Astrocyte (in vitro differentiated cells and primary cell): ENCODE results near the gene RPL5. TPM values are rescaled to one million over a fixed set of nuclear protein-coding genes. Genes with fewer than 3 reads are reported as not detected.
A peak's percentile ranks its signal among the peaks of the same experiment; 100 is the strongest.

Experiments used
- DNase-seq: peaks from one replicate; pipeline ENCODE4 v3.0.0-alpha.2; 2010; ENCODE audit warnings: low read depth
- FAIRE-seq: peaks from 2 replicates; lab custom pipeline; 2011; peaks lifted over from hg19 to GRCh38; lab: Jason Lieb, UNC
- H2AFZ ChIP-seq: 2 replicates; pipeline ENCODE4 v1.6.0; 2012; ENCODE audit warnings: low read depth, low read length, inconsistent platforms
- H3K27ac ChIP-seq: 2 replicates; pipeline ENCODE4 v1.5.1; 2011; ENCODE audit warnings: low read depth, low read length, inconsistent platforms
- H3K27me3 ChIP-seq: 2 replicates; pipeline ENCODE4 v1.6.0; 2011; ENCODE audit warnings: low read length, inconsistent platforms; ENCODE audit not compliant: insufficient read depth
- H3K36me3 ChIP-seq: 2 replicates; pipeline ENCODE4 v1.5.1; 2011; ENCODE audit warnings: low read length, inconsistent platforms; ENCODE audit not compliant: insufficient read depth
- H3K4me1 ChIP-seq: 2 replicates; pipeline ENCODE4 v1.5.1; 2011; ENCODE audit warnings: low read length, inconsistent platforms; ENCODE audit not compliant: insufficient read depth
- H3K4me2 ChIP-seq: 2 replicates; pipeline ENCODE4 v1.6.0; 2012; ENCODE audit warnings: low read length, inconsistent platforms
- H3K4me3 ChIP-seq: 2 replicates; pipeline ENCODE4 v1.5.1; 2011; ENCODE audit warnings: low read depth, mild to moderate bottlenecking, low read length, inconsistent platforms; ENCODE audit not compliant: insufficient read depth
- H3K79me2 ChIP-seq: 2 replicates; pipeline ENCODE4 v1.6.0; 2012; ENCODE audit warnings: mild to moderate bottlenecking, low read length, inconsistent platforms; ENCODE audit not compliant: insufficient read depth
- H3K9ac ChIP-seq: 2 replicates; pipeline ENCODE4 v1.6.0; 2012; ENCODE audit warnings: mild to moderate bottlenecking, low read length, inconsistent platforms
- H3K9me3 ChIP-seq: 2 replicates; pipeline ENCODE4 v1.5.1; 2012; ENCODE audit warnings: low read depth, mild to moderate bottlenecking, low read length, inconsistent platforms; ENCODE audit not compliant: insufficient read depth
- H4K20me1 ChIP-seq: 2 replicates; pipeline ENCODE4 v1.6.0; 2012; ENCODE audit warnings: low read length, inconsistent platforms; ENCODE audit not compliant: insufficient read depth
- H3K27ac Mint-ChIP-seq: one replicate; pipeline ENCODE4 v1.8.0; 2021; ENCODE audit warnings: mild to moderate bottlenecking, mixed read lengths; ENCODE audit not compliant: unreplicated experiment
- H3K27me3 Mint-ChIP-seq: one replicate; pipeline ENCODE4 v1.8.0; 2021; ENCODE audit warnings: low read depth, mixed read lengths; ENCODE audit not compliant: unreplicated experiment
- H3K36me3 Mint-ChIP-seq: one replicate; pipeline ENCODE4 v1.8.0; 2021; ENCODE audit warnings: low read depth, mixed read lengths; ENCODE audit not compliant: unreplicated experiment
- H3K4me1 Mint-ChIP-seq: one replicate; pipeline ENCODE4 v1.8.0; 2021; ENCODE audit warnings: low read depth, mixed read lengths; ENCODE audit not compliant: unreplicated experiment
- H3K4me3 Mint-ChIP-seq: one replicate; pipeline ENCODE4 v1.8.0; 2021; ENCODE audit warnings: mild to moderate bottlenecking, moderate library complexity, mixed read lengths; ENCODE audit not compliant: unreplicated experiment
- H3K9me3 Mint-ChIP-seq: one replicate; pipeline ENCODE4 v1.8.0; 2021; ENCODE audit warnings: mild to moderate bottlenecking, mixed read lengths; ENCODE audit not compliant: unreplicated experiment
- CTCF ChIP-seq: IDR thresholded peaks from 2 replicates; pipeline ENCODE4 v1.5.1; 2011; ENCODE audit warnings: low read depth, mild to moderate bottlenecking, inconsistent platforms, low read length, moderate library complexity; ENCODE audit not compliant: insufficient read depth
- EZH2 ChIP-seq: IDR thresholded peaks from 2 replicates; pipeline ENCODE4 v1.6.1; 2012; ENCODE audit warnings: mild to moderate bottlenecking, low read length, inconsistent platforms; ENCODE audit not compliant: insufficient read depth
- total RNA-seq: library from RNA; stranded (reverse); gene quantifications from 2 replicates; pipeline ENCODE4 v1.2.1, GENCODE V29; 2021

Gene RPL5
- total RNA-seq, 1 donor from 2014 or later = 846 TPM

GRCh38 chr1:92858564-92859399, 26.9 kb downstream of the RPL5 start:
- Histone ChIP-seq H3K9me3 (no peaks in the 10 kb centered on the region), H3K79me2 (no peaks in the 10 kb centered on the region), H3K27me3 (no peaks in the 10 kb centered on the region), H4K20me1 (no peaks in the 10 kb centered on the region), H3K9ac (no peak overlapping the region), H2AFZ (no peak overlapping the region), H3K36me3 (no peaks in the 10 kb centered on the region), H3K4me1 (no peaks in the 10 kb centered on the region), H3K4me2 (peak overlapping the region; percentile 2), H3K4me3 (no peak overlapping the region), H3K27ac (no peak overlapping the region)
- H3K27me3 Mint-ChIP-seq = no peaks in the 10 kb centered on the region
- no peaks in the 10 kb centered on the region for H3K36me3 Mint-ChIP-seq
- FAIRE-seq (peak; percentile 98), DNase-seq (peak; percentile 52)
- no peaks in the 10 kb centered on the region for H3K9me3 Mint-ChIP-seq
- TF ChIP-seq CTCF (peak; percentile 100), EZH2 (no peak)
- H3K4me1 Mint-ChIP-seq = peaks cover 5% of the 10 kb centered on the region
- H3K4me3 Mint-ChIP-seq = no peak overlapping the region
- H3K27ac Mint-ChIP-seq = no peak overlapping the region

DNA sequence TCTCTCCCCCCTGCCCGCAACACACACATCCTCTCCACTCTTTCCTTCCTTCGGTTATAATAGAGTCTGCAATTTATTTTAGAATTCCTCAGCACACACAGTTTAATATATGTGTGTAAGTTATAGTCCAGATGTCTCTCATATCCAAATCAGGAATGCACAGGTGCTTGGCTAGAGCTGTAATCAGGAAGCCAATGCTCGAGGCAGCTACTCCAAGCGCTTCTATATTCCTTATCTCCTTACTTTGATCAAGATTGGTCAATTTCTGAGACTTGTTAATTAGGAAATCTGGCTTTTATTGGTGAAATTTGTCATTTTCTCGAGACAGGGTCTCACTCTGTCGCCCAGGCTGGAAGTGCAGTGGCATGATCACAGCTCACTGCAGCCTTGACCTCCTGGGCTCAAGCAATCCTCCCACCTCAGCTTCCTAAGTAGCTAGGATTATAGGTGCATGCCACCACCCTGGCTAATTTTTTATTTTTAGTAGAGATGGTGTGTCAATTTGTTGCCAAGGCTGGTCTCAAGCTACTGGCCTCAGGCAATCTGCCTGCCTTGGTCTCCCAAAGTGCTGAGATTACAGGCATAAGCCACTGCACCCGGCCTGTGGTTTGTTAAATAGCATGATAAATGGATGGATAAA, 27.7 kb downstream of the RPL5 start:
- Histone ChIP-seq H3K36me3 (no peaks in the 10 kb centered on the region), H3K9ac (no peak overlapping the region), H3K79me2 (no peaks in the 10 kb centered on the region), H3K27ac (no peak overlapping the region), H3K4me3 (no peak overlapping the region), H3K27me3 (no peaks in the 10 kb centered on the region), H3K4me2 (no peak overlapping the region), H3K9me3 (no peaks in the 10 kb centered on the region), H4K20me1 (no peaks in the 10 kb centered on the region), H3K4me1 (no peaks in the 10 kb centered on the region), H2AFZ (no peak overlapping the region)
- peaks cover 5% of the 10 kb centered on the region for H3K4me1 Mint-ChIP-seq
- TF ChIP-seq CTCF (no peak), EZH2 (no peak)
- H3K9me3 Mint-ChIP-seq = no peaks in the 10 kb centered on the region
- H3K27ac Mint-ChIP-seq = no peak overlapping the region
- no peaks in the 10 kb centered on the region for H3K36me3 Mint-ChIP-seq
- FAIRE-seq = no peak
- no peaks in the 10 kb centered on the region for H3K27me3 Mint-ChIP-seq
- H3K4me3 Mint-ChIP-seq = no peak overlapping the region
- no peak for DNase-seq
